Measurements from ENCODE around the gene SPACA7. TPM values are rescaled to one million over a fixed set of nuclear protein-coding genes. Genes with fewer than 3 reads are reported as not detected.

SPACA7 gene
- total RNA-seq, 1 experiment from 2014 or later = not detected

GRCh38 chr13:112462408-112462807, 86.3 kb downstream of the SPACA7 start:
- Histone ChIP-seq H3K9ac (ENCODE audit: low read length) (no peak overlapping the region), H2AFZ (ENCODE audit: low read length) (no peak overlapping the region), H3K27ac (ENCODE audit: low read length) (no peak overlapping the region), H3K9me3 (ENCODE audit: low read length) (no peaks in the 10 kb centered on the region), H3K27me3 (ENCODE audit: low read length) (no peaks in the 10 kb centered on the region), H3K9me2 (replicated peaks; ENCODE audit: low read length) (no peaks in the 10 kb centered on the region), H3K79me2 (ENCODE audit: low read length) (no peaks in the 10 kb centered on the region), H3F3A (ENCODE audit: low read length, unreplicated experiment) (no peaks in the 10 kb centered on the region), H4K20me1 (ENCODE audit: low read length) (no peaks in the 10 kb centered on the region), H3K36me3 (ENCODE audit: low read depth, low read length) (no peaks in the 10 kb centered on the region), H3K4me1 (ENCODE audit: insufficient read depth, low read length) (no peaks in the 10 kb centered on the region), H3K4me2 (ENCODE audit: low read length) (no peak overlapping the region), H3K4me3 (ENCODE audit: low read length) (no peak overlapping the region)
- POLR2A ChIA-PET (ENCODE audit: unreplicated experiment) = no interaction called here
- ATAC-seq (no peak), DNase-seq (no peak)
- TF ChIP-seq EZH2 (IDR thresholded peaks at IDR 0.05; ENCODE audit: low read length, unreplicated experiment) (no peak), CTCF (conservative IDR thresholded peaks at IDR 0.05; ENCODE audit: low read depth, low read length) (no peak), EZH2phosphoT487 (IDR thresholded peaks at IDR 0.05; ENCODE audit: borderline replicate concordance, low read length) (no peak)
- CTCF ChIA-PET = no interaction called here
- intact Hi-C loops (cut with micrococcal nuclease) = no loop called here
- no TSS peak for BruUV-seq (replicated peaks)

GRCh38 chr13:112464720-112465119, 88.6 kb downstream of the SPACA7 start:
- Histone ChIP-seq H3K4me3 (ENCODE audit: low read length) (no peak overlapping the region), H3K27ac (ENCODE audit: low read length) (no peak overlapping the region), H3K9me2 (replicated peaks; ENCODE audit: low read length) (no peaks in the 10 kb centered on the region), H2AFZ (ENCODE audit: low read length) (no peak overlapping the region), H3K36me3 (ENCODE audit: low read depth, low read length) (no peaks in the 10 kb centered on the region), H4K20me1 (ENCODE audit: low read length) (no peaks in the 10 kb centered on the region), H3K4me1 (ENCODE audit: insufficient read depth, low read length) (no peaks in the 10 kb centered on the region), H3K4me2 (ENCODE audit: low read length) (no peak overlapping the region), H3K9me3 (ENCODE audit: low read length) (no peaks in the 10 kb centered on the region), H3K27me3 (ENCODE audit: low read length) (no peaks in the 10 kb centered on the region), H3K9ac (ENCODE audit: low read length) (no peak overlapping the region), H3K79me2 (ENCODE audit: low read length) (no peaks in the 10 kb centered on the region), H3F3A (ENCODE audit: low read length, unreplicated experiment) (no peaks in the 10 kb centered on the region)
- DNase-seq (no peak), ATAC-seq (no peak)
- intact Hi-C loops (cut with micrococcal nuclease) = no loop called here
- TF ChIP-seq EZH2phosphoT487 (IDR thresholded peaks at IDR 0.05; ENCODE audit: borderline replicate concordance, low read length) = no peak
- ChIA-PET POLR2A (ENCODE audit: unreplicated experiment) (no interaction called here), CTCF (no interaction called here)
- no TSS peak for BruUV-seq (replicated peaks)

- POLR2A ChIA-PET (ENCODE audit: unreplicated experiment) = no interaction called here
- BruUV-seq (replicated peaks) = no TSS peak
- Histone ChIP-seq H3K4me3 (ENCODE audit: low read length) (no peak overlapping the region), H3K9me3 (ENCODE audit: low read length) (no peaks in the 10 kb centered on the region), H3K27me3 (ENCODE audit: low read length) (no peaks in the 10 kb centered on the region), H2AFZ (ENCODE audit: low read length) (no peak overlapping the region), H4K20me1 (ENCODE audit: low read length) (no peaks in the 10 kb centered on the region), H3K4me1 (ENCODE audit: insufficient read depth, low read length) (no peaks in the 10 kb centered on the region), H3K9me2 (replicated peaks; ENCODE audit: low read length) (no peaks in the 10 kb centered on the region), H3F3A (ENCODE audit: low read length, unreplicated experiment) (no peaks in the 10 kb centered on the region), H3K36me3 (ENCODE audit: low read depth, low read length) (no peaks in the 10 kb centered on the region), H3K27ac (ENCODE audit: low read length) (no peak overlapping the region), H3K4me2 (ENCODE audit: low read length) (no peak overlapping the region), H3K79me2 (ENCODE audit: low read length) (no peaks in the 10 kb centered on the region), H3K9ac (ENCODE audit: low read length) (no peak overlapping the region)
- TF ChIP-seq EZH2 (IDR thresholded peaks at IDR 0.05; ENCODE audit: low read length, unreplicated experiment) (no peak), EZH2phosphoT487 (IDR thresholded peaks at IDR 0.05; ENCODE audit: borderline replicate concordance, low read length) (no peak), CTCF (conservative IDR thresholded peaks at IDR 0.05; ENCODE audit: low read depth, low read length) (no peak)
- DNase-seq (no peak), ATAC-seq (no peak)
- intact Hi-C loops (cut with micrococcal nuclease) = no loop called here
- CTCF ChIA-PET = no interaction called here
Observed at GRCh38 chr13:112465251-112466131, 89.3 kb downstream of the SPACA7 start.
